IPS-18a (cell line): ENCODE results near the gene FMOD.

Experiments
- H3K27ac ChIP-seq: one replicate; pipeline ENCODE4 v1.5.1; 2013; ENCODE audit warnings: low read length
- H3K27me3 ChIP-seq: one replicate; pipeline ENCODE4 v1.6.1; 2013; ENCODE audit warnings: mild to moderate bottlenecking, low read length; ENCODE audit not compliant: control insufficient read depth, insufficient read depth
- H3K36me3 ChIP-seq: one replicate; pipeline ENCODE4 v1.6.1; 2013; ENCODE audit warnings: low read depth, low read length; ENCODE audit not compliant: control insufficient read depth
- H3K4me1 ChIP-seq: one replicate; pipeline ENCODE4 v1.6.1; 2013; ENCODE audit warnings: low read depth, low read length; ENCODE audit not compliant: control insufficient read depth
- H3K4me3 ChIP-seq: one replicate; pipeline ENCODE4 v1.5.1; 2013; ENCODE audit warnings: low read length
- H3K9ac ChIP-seq: one replicate; pipeline ENCODE4 v1.6.1; 2013; ENCODE audit warnings: mild to moderate bottlenecking, low read length, moderate library complexity
- H3K9me3 ChIP-seq: one replicate; pipeline ENCODE4 v1.6.1; 2013; ENCODE audit warnings: low read depth, low read length; ENCODE audit not compliant: control insufficient read depth

FMOD gene

GRCh38 chr1:203359010-203359571 is 8.2 kb upstream of the FMOD start:
- H3K27ac ChIP-seq = no peak overlapping the region
- H3K4me3 ChIP-seq = no peak overlapping the region
- H3K36me3 ChIP-seq = no peaks in the 10 kb centered on the region
- no peaks in the 10 kb centered on the region for H3K27me3 ChIP-seq
- no peak overlapping the region for H3K9ac ChIP-seq
- peaks cover 3% of the 10 kb centered on the region for H3K4me1 ChIP-seq
- no peaks in the 10 kb centered on the region for H3K9me3 ChIP-seq

GRCh38 chr1:203354246-203354645 is 3.3 kb upstream of the FMOD start:
- Histone ChIP-seq H3K9ac (no peak overlapping the region), H3K36me3 (no peaks in the 10 kb centered on the region), H3K4me3 (no peak overlapping the region), H3K4me1 (no peaks in the 10 kb centered on the region), H3K9me3 (no peaks in the 10 kb centered on the region), H3K27me3 (no peaks in the 10 kb centered on the region), H3K27ac (no peak overlapping the region)

- Histone ChIP-seq H3K4me1 (no peaks in the 10 kb centered on the region), H3K36me3 (no peaks in the 10 kb centered on the region), H3K4me3 (no peak overlapping the region), H3K27me3 (no peaks in the 10 kb centered on the region), H3K9ac (no peak overlapping the region), H3K27ac (no peak overlapping the region), H3K9me3 (no peaks in the 10 kb centered on the region)
These were observed 2.6 kb upstream of the FMOD start for GRCh38 chr1:203353486-203353885.

- Histone ChIP-seq H3K27ac (no peak overlapping the region), H3K27me3 (no peaks in the 10 kb centered on the region), H3K4me3 (no peak overlapping the region), H3K36me3 (no peaks in the 10 kb centered on the region), H3K4me1 (no peaks in the 10 kb centered on the region), H3K9ac (no peak overlapping the region), H3K9me3 (no peaks in the 10 kb centered on the region)
These were observed 973 bp downstream of the FMOD start for GRCh38 chr1:203349773-203350524.

- Histone ChIP-seq H3K27ac (no peak overlapping the region), H3K4me1 (no peaks in the 10 kb centered on the region), H3K27me3 (no peaks in the 10 kb centered on the region), H3K36me3 (no peaks in the 10 kb centered on the region), H3K9me3 (no peaks in the 10 kb centered on the region), H3K9ac (no peak overlapping the region), H3K4me3 (no peak overlapping the region)
These were observed 1.8 kb downstream of the FMOD start for GRCh38 chr1:203349166-203349565.

GRCh38 chr1:203346769-203347102 is 4.2 kb downstream of the FMOD start:
- Histone ChIP-seq H3K27ac (no peak overlapping the region), H3K9me3 (no peaks in the 10 kb centered on the region), H3K27me3 (no peaks in the 10 kb centered on the region), H3K9ac (no peak overlapping the region), H3K4me3 (no peak overlapping the region), H3K4me1 (peaks cover 3% of the 10 kb centered on the region), H3K36me3 (no peaks in the 10 kb centered on the region)

GRCh38 chr1:203346060-203346768 is 4.7 kb downstream of the FMOD start:
- H3K4me3 ChIP-seq = no peak overlapping the region
- H3K36me3 ChIP-seq = no peaks in the 10 kb centered on the region
- H3K4me1 ChIP-seq = peaks cover 3% of the 10 kb centered on the region
- H3K27me3 ChIP-seq = no peaks in the 10 kb centered on the region
- H3K9ac ChIP-seq = no peak overlapping the region
- H3K9me3 ChIP-seq = no peaks in the 10 kb centered on the region
- no peak overlapping the region for H3K27ac ChIP-seq

GRCh38 chr1:203343956-203344754 is 6.8 kb downstream of the FMOD start:
- H3K4me1 ChIP-seq = peaks cover 3% of the 10 kb centered on the region
- no peaks in the 10 kb centered on the region for H3K27me3 ChIP-seq
- no peaks in the 10 kb centered on the region for H3K9me3 ChIP-seq
- H3K4me3 ChIP-seq = no peak overlapping the region
- H3K36me3 ChIP-seq = no peaks in the 10 kb centered on the region
- H3K27ac ChIP-seq = no peak overlapping the region
- no peak overlapping the region for H3K9ac ChIP-seq

GRCh38 chr1:203342192-203342940 is 8.6 kb downstream of the FMOD start:
- Histone ChIP-seq H3K36me3 (no peaks in the 10 kb centered on the region), H3K27me3 (no peaks in the 10 kb centered on the region), H3K9me3 (no peaks in the 10 kb centered on the region), H3K9ac (no peak overlapping the region), H3K4me3 (no peak overlapping the region), H3K27ac (no peak overlapping the region), H3K4me1 (peaks cover 3% of the 10 kb centered on the region)

- Histone ChIP-seq H3K4me3 (no peak overlapping the region), H3K27me3 (no peaks in the 10 kb centered on the region), H3K4me1 (peaks cover 3% of the 10 kb centered on the region), H3K27ac (no peak overlapping the region), H3K36me3 (no peaks in the 10 kb centered on the region), H3K9ac (no peak overlapping the region), H3K9me3 (no peaks in the 10 kb centered on the region)
These were observed 10.7 kb downstream of the FMOD start for GRCh38 chr1:203340112-203340790.
